GM12864 (cell line): ENCODE results near the gene DIAPH2.

Experiments used
- DNase-seq: peaks from one replicate; pipeline ENCODE4 v3.0.0-alpha.2; 2011; ENCODE audit warnings: low read depth
- H3K4me3 ChIP-seq: 2 replicates; pipeline ENCODE4 v1.5.1; 2011; ENCODE audit warnings: mild to moderate bottlenecking, low read depth, low read length, control low read depth
- TF ChIP-seq, protein P1 (sequence below): IDR thresholded peaks from 2 replicates; pipeline ENCODE4 v1.5.1; 2011; ENCODE audit warnings: low read depth, mild to moderate bottlenecking, moderate library complexity, low read length, control low read depth, inconsistent platforms; ENCODE audit errors: missing control alignments

Gene DIAPH2

DNA sequence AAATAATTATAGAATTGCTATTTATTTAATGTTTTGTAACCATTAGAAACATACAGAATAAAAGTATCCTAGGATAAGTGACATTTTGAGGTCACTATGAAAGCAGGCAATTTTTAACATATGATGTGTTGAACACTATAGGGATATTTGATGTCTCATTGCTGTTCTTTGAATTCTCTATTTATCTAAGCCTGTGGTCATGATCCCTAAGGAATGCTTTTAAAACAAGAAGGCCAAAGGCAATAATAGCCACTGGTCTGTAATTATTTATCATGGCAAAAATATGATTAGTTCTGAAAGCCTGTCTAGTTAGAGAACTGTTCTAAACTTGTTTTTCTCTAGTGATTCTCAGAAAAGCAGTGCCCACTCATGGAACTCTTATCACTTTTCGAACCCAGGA is 385.7 kb downstream of the DIAPH2 start:
- DNase-seq: no peak
- TF ChIP-seq, protein P1, sequence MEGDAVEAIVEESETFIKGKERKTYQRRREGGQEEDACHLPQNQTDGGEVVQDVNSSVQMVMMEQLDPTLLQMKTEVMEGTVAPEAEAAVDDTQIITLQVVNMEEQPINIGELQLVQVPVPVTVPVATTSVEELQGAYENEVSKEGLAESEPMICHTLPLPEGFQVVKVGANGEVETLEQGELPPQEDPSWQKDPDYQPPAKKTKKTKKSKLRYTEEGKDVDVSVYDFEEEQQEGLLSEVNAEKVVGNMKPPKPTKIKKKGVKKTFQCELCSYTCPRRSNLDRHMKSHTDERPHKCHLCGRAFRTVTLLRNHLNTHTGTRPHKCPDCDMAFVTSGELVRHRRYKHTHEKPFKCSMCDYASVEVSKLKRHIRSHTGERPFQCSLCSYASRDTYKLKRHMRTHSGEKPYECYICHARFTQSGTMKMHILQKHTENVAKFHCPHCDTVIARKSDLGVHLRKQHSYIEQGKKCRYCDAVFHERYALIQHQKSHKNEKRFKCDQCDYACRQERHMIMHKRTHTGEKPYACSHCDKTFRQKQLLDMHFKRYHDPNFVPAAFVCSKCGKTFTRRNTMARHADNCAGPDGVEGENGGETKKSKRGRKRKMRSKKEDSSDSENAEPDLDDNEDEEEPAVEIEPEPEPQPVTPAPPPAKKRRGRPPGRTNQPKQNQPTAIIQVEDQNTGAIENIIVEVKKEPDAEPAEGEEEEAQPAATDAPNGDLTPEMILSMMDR: no peak
- no peak overlapping the region for H3K4me3 ChIP-seq

DNA sequence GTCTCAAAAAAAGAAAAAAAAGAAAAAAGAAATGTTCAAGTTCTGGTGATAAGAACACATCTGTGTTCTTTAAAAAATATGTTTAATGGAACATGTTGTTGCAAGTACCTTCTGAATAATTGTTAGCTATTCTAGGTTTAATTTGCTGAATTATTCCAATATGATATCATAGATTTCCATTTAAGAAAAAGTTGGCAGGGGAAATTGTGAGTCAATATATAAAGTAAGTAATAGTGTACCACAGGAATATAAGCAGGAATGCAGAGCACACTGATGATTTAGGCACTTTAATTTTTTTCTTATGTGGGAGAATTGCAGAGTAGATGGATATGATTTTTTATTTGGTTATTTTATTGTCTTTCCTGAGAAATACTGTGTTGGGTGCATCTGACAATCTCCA is 389.8 kb downstream of the DIAPH2 start:
- TF ChIP-seq, protein P1: no peak
- no peak for DNase-seq
- H3K4me3 ChIP-seq: no peak overlapping the region

DNA sequence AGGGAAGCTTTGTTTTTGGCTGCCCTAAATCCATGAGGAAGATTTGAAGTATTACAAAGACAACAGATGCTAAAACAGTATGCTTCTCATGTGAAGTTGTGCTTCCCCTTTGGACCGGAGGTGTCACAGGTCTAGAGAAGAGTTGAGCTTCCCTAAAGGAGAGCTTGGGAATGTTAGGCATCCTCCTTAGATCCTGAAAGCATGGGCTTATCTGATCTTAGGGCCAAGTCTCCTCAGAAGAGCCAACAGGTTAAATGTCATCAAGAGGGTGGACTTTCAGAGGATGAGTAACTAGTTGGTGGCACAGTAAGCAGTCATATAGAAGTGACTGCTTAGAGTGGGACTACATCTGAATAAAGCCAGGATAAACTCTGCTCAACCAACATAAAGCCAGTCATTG is 404.5 kb downstream of the DIAPH2 start:
- DNase-seq: no peak
- TF ChIP-seq, protein P1: no peak

DNA sequence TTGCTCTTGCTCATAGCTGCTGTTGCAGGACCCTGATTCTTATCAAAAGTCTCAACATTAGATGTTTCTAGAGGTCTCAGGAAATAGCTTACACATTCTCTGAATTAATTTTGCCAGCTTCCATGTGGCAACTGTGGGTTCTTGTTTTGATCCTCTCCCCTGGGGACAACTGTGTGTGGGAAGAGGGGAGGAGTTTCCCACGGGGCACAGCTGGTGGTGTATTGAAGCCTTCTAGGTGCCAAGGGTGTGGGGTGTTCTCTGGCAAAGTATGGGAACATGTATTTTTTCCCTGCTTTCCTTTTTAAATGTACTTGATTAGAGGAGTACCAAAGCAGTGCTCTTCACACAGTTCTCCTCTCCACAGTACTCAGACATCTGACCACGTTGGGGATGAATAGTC is 411.7 kb downstream of the DIAPH2 start:
- DNase-seq: no peak
- H3K4me3 ChIP-seq: no peak overlapping the region
- TF ChIP-seq, protein P1: no peak

More for the DNA sequence above, 404.5 kb downstream of the DIAPH2 start:
- no peak overlapping the region for H3K4me3 ChIP-seq

DNA sequence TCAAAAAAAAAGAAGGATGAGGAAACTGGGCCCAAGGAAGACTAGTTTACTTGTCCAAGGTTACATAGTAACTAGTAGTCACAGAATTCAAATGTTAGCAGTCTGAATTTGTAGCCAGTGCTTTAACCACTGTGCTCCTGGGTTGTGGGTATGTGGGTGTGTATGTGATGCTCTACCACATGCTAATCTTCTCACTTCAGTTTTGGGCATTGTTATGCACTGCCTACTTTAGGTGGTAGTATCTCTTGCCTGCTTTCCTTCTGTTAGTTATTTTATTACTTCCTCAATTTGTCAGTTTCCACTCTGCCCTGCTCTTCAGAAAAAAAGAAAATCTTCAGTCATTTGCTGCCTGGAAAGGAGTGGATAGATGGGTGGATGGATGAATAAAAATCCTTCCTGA is 418.3 kb downstream of the DIAPH2 start:
- no peak for DNase-seq

DNA sequence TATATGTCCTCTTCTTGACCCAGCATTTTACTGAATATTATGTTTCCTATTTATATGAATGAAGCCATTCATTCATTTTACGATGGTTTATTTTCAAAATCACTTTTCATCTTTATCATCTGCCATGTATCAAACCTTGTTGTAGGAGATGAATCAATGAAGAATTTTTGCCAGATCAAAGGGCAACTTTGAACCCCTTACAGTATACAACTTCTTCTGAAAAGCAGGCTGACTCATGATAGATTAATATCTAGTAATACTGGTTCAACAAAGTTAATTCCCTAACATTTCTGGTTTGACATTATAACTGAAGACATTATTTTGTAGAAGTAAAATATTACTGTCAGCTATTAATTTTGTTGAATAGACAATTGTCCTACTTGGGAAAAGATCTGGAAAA is 425.1 kb downstream of the DIAPH2 start:
- TF ChIP-seq, protein P1: no peak
- no peak for DNase-seq
- no peak overlapping the region for H3K4me3 ChIP-seq

More for the DNA sequence above, 418.3 kb downstream of the DIAPH2 start:
- H3K4me3 ChIP-seq: no peak overlapping the region
- TF ChIP-seq, protein P1: no peak

DNA sequence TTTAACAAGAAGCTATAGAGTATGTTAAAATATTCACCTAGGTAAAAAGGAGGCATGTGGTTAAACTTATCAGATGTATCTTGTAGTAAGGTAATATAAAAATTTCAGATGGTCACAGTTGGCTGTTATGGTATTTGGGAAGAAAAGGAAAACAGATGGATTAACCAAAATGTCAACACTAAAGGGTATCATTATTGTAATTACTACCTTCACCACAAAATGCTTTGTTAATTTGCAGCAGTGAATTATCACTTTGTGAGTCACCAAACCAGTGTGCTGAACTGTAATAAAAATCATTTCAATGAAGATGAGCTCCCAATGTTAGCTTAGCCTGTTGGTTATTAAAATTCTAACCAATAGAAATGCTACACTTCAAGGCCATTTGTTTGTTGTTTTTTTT is 432.9 kb downstream of the DIAPH2 start:
- H3K4me3 ChIP-seq: no peak overlapping the region
- DNase-seq: no peak
- TF ChIP-seq, protein P1: no peak
